ENCODE data around the gene ASTN2.
A peak's percentile ranks its signal among the peaks of the same experiment; 100 is the strongest.

ASTN2 gene

GRCh38 chr9:116616304-116616914, 798.4 kb downstream of the ASTN2 start:
- DNase-seq (no peak), ATAC-seq (no peak)

- DNase-seq: no peak
Observed at GRCh38 chr9:116608064-116608463, 806.8 kb downstream of the ASTN2 start.

DNA sequence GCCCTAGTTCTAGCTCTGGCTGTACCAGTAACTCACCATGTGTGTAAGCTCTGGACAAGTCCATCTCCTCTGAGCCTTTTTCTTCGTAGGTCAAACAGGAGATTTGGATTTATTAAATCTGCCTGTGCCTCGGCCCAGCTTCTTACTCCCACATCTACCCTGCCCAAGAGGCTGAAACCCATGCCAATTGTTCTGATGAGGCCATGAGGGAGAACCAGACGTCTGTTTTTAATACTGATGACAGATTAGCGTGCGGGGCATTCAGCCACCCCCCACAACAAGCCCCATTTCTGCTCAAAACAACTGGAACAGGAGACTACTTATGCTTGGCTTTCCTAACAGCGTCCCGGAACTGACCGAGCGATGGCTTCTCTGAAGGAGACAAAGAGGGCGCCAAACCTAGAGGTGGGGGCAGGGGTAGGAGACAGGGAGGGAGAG, 808.9 kb downstream of the ASTN2 start:
- no peak for DNase-seq
- no peak for ATAC-seq

More at GRCh38 chr9:116608064-116608463, 806.8 kb downstream of the ASTN2 start:
- ATAC-seq: no peak

DNA sequence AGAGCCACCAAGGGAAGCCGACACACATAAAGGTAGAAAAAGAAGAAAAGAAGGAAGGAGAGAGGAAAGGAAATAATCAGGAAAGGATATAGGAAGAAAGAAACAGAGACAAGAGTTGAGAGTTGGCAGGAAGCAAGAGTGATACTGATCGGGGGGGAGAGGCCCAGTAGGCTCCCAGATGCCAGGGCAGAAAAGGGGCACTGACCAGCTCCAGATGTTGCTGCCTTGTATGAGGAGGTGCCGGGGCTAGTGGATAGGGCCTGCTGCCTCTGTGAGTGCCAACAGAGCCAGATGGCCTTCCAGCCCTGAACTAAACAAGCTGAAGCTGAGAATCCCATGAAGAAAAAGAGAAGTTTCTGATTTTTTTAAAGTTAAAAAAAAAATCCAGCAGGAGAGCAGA, 809.8 kb downstream of the ASTN2 start:
- DNase-seq (no peak), ATAC-seq (no peak)

- DNase-seq: no peak
- no peak for ATAC-seq
Observed at GRCh38 chr9:116604251-116604650, 810.6 kb downstream of the ASTN2 start.

DNA sequence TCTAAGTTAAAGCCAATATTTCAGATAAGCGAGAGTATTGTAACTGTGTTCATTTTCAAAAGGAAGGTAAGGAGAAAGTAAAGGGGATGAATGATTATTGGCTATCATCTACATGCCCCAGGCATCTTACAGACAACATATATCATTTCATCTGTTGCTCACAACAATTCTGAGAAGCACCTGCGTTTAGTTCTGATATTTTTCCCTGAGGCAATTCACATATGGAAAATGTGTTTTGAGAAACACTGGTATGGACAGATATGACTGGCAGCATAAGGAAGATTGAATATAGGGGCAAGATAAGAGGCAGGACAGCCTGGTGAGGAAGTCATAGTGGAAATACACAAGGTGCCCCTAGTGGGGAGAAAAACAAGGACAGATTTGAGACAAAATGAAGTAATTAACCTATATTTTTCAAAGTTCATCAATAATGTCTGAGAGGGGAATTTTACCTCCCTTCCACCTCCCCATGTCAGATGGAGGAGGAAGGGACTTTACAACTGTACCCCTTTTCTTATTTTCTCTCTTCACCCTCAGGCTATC, 815.4 kb downstream of the ASTN2 start:
- DNase-seq: no peak
- no peak for ATAC-seq

DNA sequence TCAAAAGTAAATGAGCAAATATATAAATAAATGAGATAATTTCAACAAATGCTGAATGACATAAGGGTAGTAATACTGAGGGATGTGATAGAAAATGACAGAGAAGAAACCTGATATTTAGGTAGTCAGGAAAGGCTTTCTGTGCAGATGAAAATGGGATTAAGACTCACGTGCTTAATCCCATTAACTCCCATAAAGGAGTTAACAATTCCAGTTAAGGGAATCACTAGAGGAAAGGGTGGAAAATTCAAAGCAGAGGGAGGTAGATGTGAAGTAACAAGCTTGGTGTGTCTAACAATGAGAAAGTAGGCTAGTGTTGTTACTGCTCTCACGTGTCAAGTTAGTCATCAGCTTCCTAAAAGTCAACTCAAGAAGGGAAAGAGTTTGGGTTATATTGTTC, 818.2 kb downstream of the ASTN2 start:
- DNase-seq: no peak
- ATAC-seq: no peak

- ATAC-seq: peak; percentile 49
- DNase-seq: no peak
Observed at GRCh38 chr9:116594547-116594946, 820.3 kb downstream of the ASTN2 start.

DNA sequence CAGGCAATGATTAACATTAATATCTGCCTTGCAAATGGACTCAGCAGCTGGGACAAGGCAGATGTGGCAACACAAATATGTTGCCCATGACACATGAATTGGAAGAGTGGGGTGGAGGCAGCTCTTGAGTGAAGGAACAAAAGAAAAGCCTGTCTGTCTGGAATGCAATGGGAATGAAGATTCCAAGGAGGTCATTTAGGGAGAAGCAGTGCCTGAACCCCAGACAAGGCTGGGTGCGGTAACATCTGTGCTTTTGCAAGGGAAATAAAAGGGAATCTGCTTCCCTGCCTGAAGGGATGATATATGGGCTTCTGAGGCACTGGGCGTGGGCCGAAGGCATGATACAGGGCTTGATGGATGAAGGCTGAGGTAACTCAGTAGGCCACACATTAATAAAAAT, 821.9 kb downstream of the ASTN2 start:
- DNase-seq (no peak), ATAC-seq (no peak)

- no peak for ATAC-seq
- DNase-seq: peak; percentile 21
Observed at GRCh38 chr9:116589392-116590354, 825.2 kb downstream of the ASTN2 start.

GRCh38 chr9:116587919-116588318, 826.9 kb downstream of the ASTN2 start:
- DNase-seq (no peak), ATAC-seq (no peak)

- no peak for DNase-seq
- no peak for ATAC-seq
Observed at GRCh38 chr9:116585896-116586295, 829.0 kb downstream of the ASTN2 start.

DNA sequence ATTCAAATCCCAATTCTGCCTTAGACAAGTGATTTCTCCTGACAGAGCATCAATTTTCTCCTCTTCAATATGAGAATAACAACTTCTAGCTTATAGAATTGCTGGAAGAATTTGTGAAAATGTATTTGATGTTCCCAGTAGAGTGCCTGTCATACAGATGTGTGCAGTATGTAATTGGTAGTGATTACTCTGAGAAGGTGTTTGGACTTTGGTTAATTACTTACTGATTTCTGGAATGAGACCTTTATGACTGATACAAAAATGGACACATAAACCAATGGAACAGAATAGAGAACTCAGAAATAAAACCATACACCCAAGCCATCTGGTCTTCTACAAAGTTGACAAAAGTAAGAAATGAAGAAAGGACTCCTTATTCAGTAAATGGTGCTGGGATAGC, 829.7 kb downstream of the ASTN2 start:
- ATAC-seq (no peak), DNase-seq (no peak)

- DNase-seq (no peak), ATAC-seq (no peak)
Observed at GRCh38 chr9:116580853-116581252, 834.0 kb downstream of the ASTN2 start.

- no peak for ATAC-seq
- no peak for DNase-seq
Observed at GRCh38 chr9:116576386-116576785, 838.5 kb downstream of the ASTN2 start.

GRCh38 chr9:116574027-116574679, 840.7 kb downstream of the ASTN2 start:
- ATAC-seq: no peak
- DNase-seq: no peak

DNA sequence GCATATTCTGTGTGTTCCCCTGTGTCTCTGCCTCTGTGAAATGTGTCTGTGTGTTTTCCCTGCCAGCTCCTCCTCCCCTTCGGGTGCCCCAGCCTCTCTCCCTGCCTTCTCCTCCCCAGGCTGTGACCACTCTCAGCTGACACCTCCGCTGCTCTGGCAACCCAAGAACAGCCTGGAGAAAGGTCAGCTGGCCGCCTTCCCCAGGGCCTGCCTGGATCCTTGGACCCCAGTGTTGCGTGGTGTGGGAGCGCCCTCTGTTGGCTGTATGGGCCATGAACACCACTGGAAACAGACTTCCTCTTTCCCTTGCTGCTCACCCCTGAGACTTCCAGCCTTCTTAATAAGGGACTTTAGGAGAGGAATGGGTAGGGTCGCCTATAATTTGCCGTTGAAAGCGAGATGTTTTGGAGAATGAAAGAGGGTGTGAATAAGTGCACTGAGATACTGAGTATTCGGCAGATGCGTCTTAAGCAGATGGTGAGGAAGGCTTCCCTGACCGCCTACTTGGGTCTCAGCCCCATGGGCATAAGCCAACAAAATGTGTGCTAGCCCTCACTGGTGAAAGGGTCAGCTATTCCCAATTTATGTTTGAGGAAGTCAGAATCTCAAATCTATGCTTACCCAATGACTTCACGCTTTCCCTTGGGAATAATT, 842.6 kb downstream of the ASTN2 start:
- no peak for ATAC-seq
- peak; percentile 43 for DNase-seq

DNA sequence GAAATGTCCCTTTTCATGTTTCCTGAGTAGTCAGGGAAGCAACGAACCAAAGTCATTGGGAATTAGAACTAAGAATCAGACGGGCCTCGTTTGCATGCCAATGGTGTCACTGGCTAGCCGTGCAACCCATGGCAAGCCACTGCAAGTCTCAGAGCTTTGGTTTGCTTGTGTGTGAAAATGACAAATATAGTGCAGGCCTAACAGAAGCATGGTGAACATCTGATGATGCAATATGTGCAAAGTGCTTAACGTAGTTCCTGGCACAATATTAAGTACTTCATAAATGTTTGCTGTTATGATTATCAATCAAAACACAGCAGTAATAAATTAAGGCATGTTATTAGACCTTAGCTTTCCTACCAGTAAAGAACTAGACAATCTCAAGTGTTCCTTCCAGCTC, 845.7 kb downstream of the ASTN2 start:
- ATAC-seq (no peak), DNase-seq (no peak)

GRCh38 chr9:116566677-116567488, 848.0 kb downstream of the ASTN2 start:
- no peak for ATAC-seq
- no peak for DNase-seq

DNA sequence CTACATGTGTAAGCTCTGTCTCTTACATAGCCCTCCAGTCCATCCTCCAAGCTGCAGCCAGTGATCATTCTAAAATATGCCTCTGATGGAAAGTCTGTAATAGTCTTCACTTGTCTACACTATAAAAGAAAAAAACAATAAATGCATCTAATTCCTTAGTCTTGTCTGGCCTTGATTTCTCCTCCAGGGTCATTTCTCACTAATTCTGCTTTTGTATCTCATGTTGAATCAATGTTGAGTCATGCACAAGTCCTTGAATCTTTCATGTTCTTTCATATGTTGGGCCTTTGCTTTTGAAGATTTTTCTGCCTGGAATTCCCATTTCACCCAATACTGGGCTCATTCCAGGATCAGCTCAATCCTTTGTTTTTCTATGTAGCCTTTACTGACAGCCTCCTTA, 848.9 kb downstream of the ASTN2 start:
- no peak for DNase-seq
- no peak for ATAC-seq

DNA sequence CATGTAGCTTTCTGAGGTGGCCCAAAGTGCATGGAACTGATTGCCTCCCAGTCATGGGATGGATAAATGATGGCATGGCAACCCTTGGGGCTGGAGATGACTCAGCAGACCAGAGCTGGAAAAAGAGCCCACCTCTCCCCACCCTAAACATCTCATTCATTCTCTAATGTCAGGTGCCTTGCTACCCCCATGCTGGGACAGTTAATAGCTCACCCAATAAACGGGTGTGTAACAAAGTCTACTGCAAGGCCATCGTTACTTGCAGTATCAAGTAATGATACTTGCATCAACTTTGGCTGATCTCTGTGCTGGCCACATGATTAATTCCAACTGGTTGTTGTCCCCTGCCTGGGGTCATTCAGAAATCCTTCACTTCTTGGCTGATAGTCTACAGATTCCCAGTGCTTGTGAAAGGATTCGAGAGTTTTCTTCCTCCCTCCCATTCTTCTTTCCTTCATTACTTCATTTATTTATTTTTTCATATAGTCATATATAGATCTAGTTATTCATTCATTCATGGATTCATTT, 850.5 kb downstream of the ASTN2 start:
- no peak for ATAC-seq

More for the DNA sequence above, 850.5 kb downstream of the ASTN2 start:
- DNase-seq: no peak

All from stimulated activated naive CD8-positive, alpha-beta T cell treated with anti-CD3 and anti-CD28 coated beads, Interleukin-15, Interleukin-2, amounts not matched to agents 100 U/mL and 50 U/mL, for 24 hours (primary cell).